SK-N-SH (cell line): ENCODE data around the gene UBE2I. TPM values are rescaled to one million over a fixed set of nuclear protein-coding genes. Genes with fewer than 3 reads are reported as not detected.

Source experiments
- CTCF ChIA-PET: fragments of 300-600, 350-600 bp; formaldehyde crosslinking; extraction: SDS; loops from one replicate; lab custom pipeline; 2021; lab: Yijun Ruan, JAX
- POLR2A ChIA-PET: fragments of 350-600 bp; sonication (Branson Sonifier 250); formaldehyde crosslinking; extraction: SDS; loops from one replicate; lab custom pipeline; 2020; ENCODE audit warnings: antibody characterized with exemption, inconsistent platforms; lab: Yijun Ruan, JAX
- DNase-seq: peaks from one replicate; pipeline ENCODE4 v3.0.0; 2012
- H2AFZ ChIP-seq: fragments of 200-600 bp; sonication (generic); 2 replicates; pipeline ENCODE4 v1.8.1; 2016; ENCODE audit warnings: antibody characterized with exemption, mild to moderate bottlenecking, low read depth
- H3F3A ChIP-seq: fragments of 200-600 bp; sonication (generic); replicated peaks from 2 replicates; pipeline ENCODE3; 2016; ENCODE audit warnings: antibody characterized with exemption, mild to moderate bottlenecking; ENCODE audit not compliant: insufficient read depth
- H3K27ac ChIP-seq, 2 experiments: fragments of 200-500 bp in 1 of 2; fragments of 200-600 bp in 1 of 2; sonication (Bioruptor generic) in 1 of 2; sonication (generic), shearing (Covaris generic) in 1 of 2; 2 replicates each; pipeline versions ENCODE4 v1.5.1 to v1.6.1; 2014 to 2016; ENCODE audit warnings: low read depth in 2 of 2, inconsistent platforms in 1 of 2, low read length in 1 of 2, mild to moderate bottlenecking in 1 of 2, mixed read lengths in 1 of 2
- H3K27me3 ChIP-seq: fragments of 200-600 bp; sonication (generic), shearing (Covaris generic); 2 replicates; pipeline ENCODE4 v1.6.1; 2016; ENCODE audit warnings: mixed run types; ENCODE audit not compliant: insufficient read depth
- H3K36me3 ChIP-seq, 2 experiments: fragments of 200-500 bp in 1 of 2; fragments of 200-600 bp in 1 of 2; sonication (Bioruptor generic) in 1 of 2; sonication (generic) in 1 of 2; replicated peaks in 1 of 2; 2 replicates each; pipeline versions ENCODE3 to v1.5.1; 2014 to 2016; ENCODE audit warnings: low read length in 1 of 2, mild to moderate bottlenecking in 1 of 2; ENCODE audit not compliant: insufficient read depth in 2 of 2, control insufficient read depth in 1 of 2
- H3K4me1 ChIP-seq, 2 experiments: fragments of 200-500 bp in 1 of 2; fragments of 200-600 bp in 1 of 2; sonication (Bioruptor generic) in 1 of 2; sonication (generic), shearing (Covaris generic) in 1 of 2; 2 replicates each; pipeline versions ENCODE4 v1.5.1 to v1.6.1; 2014 to 2016; ENCODE audit warnings: low read depth in 1 of 2, low read length in 1 of 2, mixed run types in 1 of 2; ENCODE audit not compliant: insufficient read depth in 2 of 2, control insufficient read depth in 1 of 2
- H3K4me2 ChIP-seq: fragments of 200-600 bp; sonication (generic), shearing (Covaris generic); 2 replicates; pipeline ENCODE4 v1.6.1; 2017; ENCODE audit warnings: mixed run types
- H3K4me3 ChIP-seq, 2 experiments: fragments of 200-500 bp in 1 of 2; fragments of 200-600 bp in 1 of 2; sonication (Bioruptor generic) in 1 of 2; sonication (generic), shearing (Covaris generic) in 1 of 2; 2 replicates each; pipeline versions ENCODE4 v1.5.1 to v1.8.1; 2014 to 2016; ENCODE audit warnings: low read depth in 2 of 2, inconsistent platforms in 1 of 2, low read length in 1 of 2, mild to moderate bottlenecking in 1 of 2, mixed read lengths in 1 of 2, moderate library complexity in 1 of 2
- H3K79me2 ChIP-seq: fragments of 200-600 bp; sonication (generic); 2 replicates; pipeline ENCODE4 v1.8.1; 2017; ENCODE audit warnings: mild to moderate bottlenecking; ENCODE audit not compliant: insufficient read depth
- H3K9ac ChIP-seq: fragments of 200-600 bp; sonication (generic); 2 replicates; pipeline ENCODE4 v1.6.1; 2017; ENCODE audit warnings: mixed run types
- H3K9me2 ChIP-seq: fragments of 200-600 bp; sonication (generic); 2 replicates; pipeline ENCODE4 v1.6.1; 2017; ENCODE audit warnings: mixed run types
- H3K9me3 ChIP-seq: fragments of 200-600 bp; sonication (generic); 2 replicates; pipeline ENCODE4 v1.6.1; 2017; ENCODE audit warnings: mixed run types, mild to moderate bottlenecking, moderate library complexity
- H4K20me1 ChIP-seq: fragments of 200-600 bp; sonication (generic); 2 replicates; pipeline ENCODE4 v1.6.1; 2017; ENCODE audit warnings: mild to moderate bottlenecking, mixed run types; ENCODE audit not compliant: insufficient read depth
- EP300 ChIP-seq, 2 experiments: IDR thresholded peaks; 2 replicates each; pipeline versions ENCODE4 v1.4.0 to v1.6.1; 2012; ENCODE audit warnings: borderline replicate concordance in 1 of 2, low read depth in 1 of 2, low read length in 1 of 2
- EZH2phosphoT487 ChIP-seq: fragments of 200-600 bp; sonication (generic); IDR thresholded peaks from 2 replicates; pipeline ENCODE4 v1.6.1; 2017; ENCODE audit warnings: low read depth, mixed run types, mild to moderate bottlenecking, antibody characterized with exemption, moderate library complexity, borderline replicate concordance
- FOSL2 ChIP-seq: IDR thresholded peaks from 2 replicates; pipeline ENCODE4 v1.4.0; 2012; ENCODE audit warnings: low read depth, mild to moderate bottlenecking, moderate library complexity, borderline replicate concordance
- FOXM1 ChIP-seq: IDR thresholded peaks from 2 replicates; pipeline ENCODE4 v1.4.0; 2012; ENCODE audit warnings: low read depth, mild to moderate bottlenecking
- IRF3 ChIP-seq: fragments of 150-350 bp; IDR thresholded peaks from 2 replicates; pipeline ENCODE4 v1.6.1; 2016; ENCODE audit warnings: mild to moderate bottlenecking, low read depth, low read length
- MEF2A ChIP-seq: IDR thresholded peaks from 2 replicates; pipeline ENCODE4 v1.4.0; 2012; ENCODE audit warnings: low read depth, borderline replicate concordance
- MXI1 ChIP-seq: IDR thresholded peaks from 2 replicates; pipeline ENCODE4 v1.6.1; 2012; ENCODE audit warnings: mild to moderate bottlenecking, low read depth, low read length, improper control_type of control experiment
- NFIC ChIP-seq: IDR thresholded peaks from 2 replicates; pipeline ENCODE4 v1.4.0; 2012; ENCODE audit warnings: borderline replicate concordance
- NRF1 ChIP-seq: IDR thresholded peaks from 2 replicates; pipeline ENCODE4 v1.6.1; 2012; ENCODE audit warnings: low read depth, mild to moderate bottlenecking, low read length
- RCOR1 ChIP-seq: fragments of 150-350 bp; IDR thresholded peaks from 2 replicates; pipeline ENCODE4 v1.6.1; 2017; ENCODE audit warnings: antibody characterized with exemption, low read length
- REST ChIP-seq: IDR thresholded peaks from 2 replicates; pipeline ENCODE4 v1.6.1; 2012; ENCODE audit warnings: mild to moderate bottlenecking, low read depth, low read length, moderate library complexity
- RFX5 ChIP-seq: IDR thresholded peaks from 2 replicates; pipeline ENCODE4 v1.6.1; 2012; ENCODE audit warnings: mild to moderate bottlenecking, improper control_type of control experiment, low read length
- RXRA ChIP-seq: IDR thresholded peaks from 2 replicates; pipeline ENCODE4 v1.4.0; 2012; ENCODE audit warnings: low read depth, mild to moderate bottlenecking, borderline replicate concordance
- SIN3A ChIP-seq: IDR thresholded peaks from 2 replicates; pipeline ENCODE4 v1.6.1; 2012; ENCODE audit warnings: low read depth, mild to moderate bottlenecking, low read length, moderate library complexity, borderline replicate concordance
- SMC3 ChIP-seq: IDR thresholded peaks from 2 replicates; pipeline ENCODE4 v1.6.1; 2012; ENCODE audit warnings: low read depth, low read length, improper control_type of control experiment
- TAF1 ChIP-seq: IDR thresholded peaks from 2 replicates; pipeline ENCODE4 v1.6.1; 2012; ENCODE audit warnings: low read depth, mild to moderate bottlenecking, low read length, moderate library complexity, borderline replicate concordance
- TCF12 ChIP-seq: IDR thresholded peaks from 2 replicates; pipeline ENCODE4 v1.4.0; 2012
- TEAD4 ChIP-seq: IDR thresholded peaks from 2 replicates; pipeline ENCODE4 v1.4.0; 2012; ENCODE audit warnings: mild to moderate bottlenecking, borderline replicate concordance; ENCODE audit not compliant: insufficient read depth
- YY1 ChIP-seq: IDR thresholded peaks from 2 replicates; pipeline ENCODE4 v1.4.0; 2012; ENCODE audit warnings: low read depth, mild to moderate bottlenecking
- ZBTB33 ChIP-seq: IDR thresholded peaks from 2 replicates; pipeline ENCODE4 v1.4.0; 2012; ENCODE audit warnings: low read depth, borderline replicate concordance
- WGBS: methylation state at CpG from one replicate; pipeline ENCODE4 v1.1.6; 2017; ENCODE audit warnings: low lambda C conversion rate; 5-methylcytosine and 5-hydroxymethylcytosine counted together
- polyA plus RNA-seq, 3 experiments: library from polyadenylated mRNA; depleted of rRNA; stranded (reverse); fragments of >200 nt; gene quantifications; 2 replicates each; pipeline ENCODE4 v1.2.3, GENCODE V29; 2012
- TF ChIP-seq, protein P1 (sequence below): fragments of 200-600 bp; sonication (generic); IDR thresholded peaks from 2 replicates; pipeline ENCODE4 v1.6.1; 2017; ENCODE audit warnings: antibody characterized with exemption, mild to moderate bottlenecking, moderate library complexity

The UBE2I gene
- polyA plus RNA-seq, 1 of the 3 experiments (the other 2 are of a cell fraction), result 107 TPM

GRCh38 chr16:1374418-1375297 is 65.2 kb downstream of the UBE2I start (continued):
- TF ChIP-seq TEAD4 (no peak), NFIC (no peak), EZH2phosphoT487 (no peak), NRF1 (no peak), RXRA (no peak), TAF1 (no peak), EP300 (IDR thresholded peaks at IDR 0.05; ENCODE audit: borderline replicate concordance in 1 of 2, low read depth in 1 of 2, low read length in 1 of 2) (no peak), RCOR1 (no peak)

GRCh38 chr16:1375298-1375640 is 65.8 kb downstream of the UBE2I start:
- no peak overlapping the region for H3K4me3 ChIP-seq
- H3K36me3 ChIP-seq, result peaks cover 0 to 7% of the 10 kb centered on the region in 2 experiments
- H3F3A ChIP-seq, result no peaks in the 10 kb centered on the region
- no peaks in the 10 kb centered on the region for H3K9me3 ChIP-seq
- TF ChIP-seq NRF1, result no peak
- no peak for TF ChIP-seq RCOR1
- no peak for TF ChIP-seq YY1
- TF ChIP-seq IRF3, result no peak
- no peak for TF ChIP-seq MXI1
- TF ChIP-seq, protein P1, sequence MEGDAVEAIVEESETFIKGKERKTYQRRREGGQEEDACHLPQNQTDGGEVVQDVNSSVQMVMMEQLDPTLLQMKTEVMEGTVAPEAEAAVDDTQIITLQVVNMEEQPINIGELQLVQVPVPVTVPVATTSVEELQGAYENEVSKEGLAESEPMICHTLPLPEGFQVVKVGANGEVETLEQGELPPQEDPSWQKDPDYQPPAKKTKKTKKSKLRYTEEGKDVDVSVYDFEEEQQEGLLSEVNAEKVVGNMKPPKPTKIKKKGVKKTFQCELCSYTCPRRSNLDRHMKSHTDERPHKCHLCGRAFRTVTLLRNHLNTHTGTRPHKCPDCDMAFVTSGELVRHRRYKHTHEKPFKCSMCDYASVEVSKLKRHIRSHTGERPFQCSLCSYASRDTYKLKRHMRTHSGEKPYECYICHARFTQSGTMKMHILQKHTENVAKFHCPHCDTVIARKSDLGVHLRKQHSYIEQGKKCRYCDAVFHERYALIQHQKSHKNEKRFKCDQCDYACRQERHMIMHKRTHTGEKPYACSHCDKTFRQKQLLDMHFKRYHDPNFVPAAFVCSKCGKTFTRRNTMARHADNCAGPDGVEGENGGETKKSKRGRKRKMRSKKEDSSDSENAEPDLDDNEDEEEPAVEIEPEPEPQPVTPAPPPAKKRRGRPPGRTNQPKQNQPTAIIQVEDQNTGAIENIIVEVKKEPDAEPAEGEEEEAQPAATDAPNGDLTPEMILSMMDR, result no peak
- no peak for TF ChIP-seq SIN3A
- no peak for TF ChIP-seq FOSL2
- no peak for TF ChIP-seq TCF12
- no peak for TF ChIP-seq TEAD4
- no peak for TF ChIP-seq ZBTB33
- TF ChIP-seq NFIC, result no peak
- no peak for TF ChIP-seq MEF2A
- no peak for TF ChIP-seq SMC3
- no peak for TF ChIP-seq FOXM1
- no peak for TF ChIP-seq EZH2phosphoT487
- no peak for TF ChIP-seq RFX5
- TF ChIP-seq REST, result no peak
- H3K4me2 ChIP-seq, result no peak overlapping the region
- no peak overlapping the region for H2AFZ ChIP-seq
- no peaks in the 10 kb centered on the region for H3K9me2 ChIP-seq
- ChIA-PET POLR2A (no interaction called here), CTCF (interaction anchor here (1.3 kb wide), 1 partner anchor 32 kb away, joined by 3 read pairs; no protein-coding TSS in a partner anchor)
- H3K4me1 ChIP-seq, result peaks cover 9 to 12% of the 10 kb centered on the region in 2 experiments; a peak in 3 of 4 replicates
- no peaks in the 10 kb centered on the region for H4K20me1 ChIP-seq
- peaks cover 9% of the 10 kb centered on the region; the same call in 1 of the 2 replicates for H3K79me2 ChIP-seq
- H3K27me3 ChIP-seq, result no peaks in the 10 kb centered on the region
- no peak for DNase-seq
- H3K27ac ChIP-seq, result no peak overlapping the region
- 92% methylated on average over 9 of the region's 24 CpGs for whole genome bisulfite sequencing
- no peak overlapping the region for H3K9ac ChIP-seq
